ENCODE results near the gene SERINC2. TPM values are rescaled to one million over a fixed set of nuclear protein-coding genes. Genes with fewer than 3 reads are reported as not detected.

SERINC2 gene
- total and polyA plus RNA-seq, 2 of the 8 experiments (the other 6 are each of a cell fraction or from before 2014, with no cell fraction given): 31.4 to 60.0 TPM

- Histone ChIP-seq H3K79me2 (ENCODE audit: control insufficient read depth in 1 of 2, insufficient read depth in 2 of 2, low read length in 2 of 2) (no peaks in the 10 kb centered on the region), H3K23me2 (ENCODE audit: low read depth, low read length) (peaks cover 6% of the 10 kb centered on the region; the same call in 1 of the 2 replicates), H3K9ac (replicated peaks in 1 of 4; ENCODE audit: extremely low read depth in 1 of 4, low read depth in 3 of 4, low read length in 3 of 4) (no peak overlapping the region), H4K20me1 (replicated peaks in 1 of 2; ENCODE audit: control insufficient read depth in 1 of 2, insufficient read depth in 2 of 2, low read length in 2 of 2) (peaks cover 0 to 4% of the 10 kb centered on the region in 2 experiments), H3K79me1 (ENCODE audit: low read depth, low read length) (no peaks in the 10 kb centered on the region; the same call in 1 of the 2 replicates), H2BK20ac (ENCODE audit: low read length) (no peak overlapping the region), H4K5ac (ENCODE audit: insufficient read length, low read depth, low read length) (no peak overlapping the region), H3K18ac (ENCODE audit: extremely low read depth, low read length) (no peak overlapping the region), H2BK12ac (ENCODE audit: low read depth, low read length) (no peak overlapping the region), H2AFZ (ENCODE audit: low read length) (no peak overlapping the region), H3K9me3 (ENCODE audit: insufficient read depth in 2 of 2, low read depth in 1 of 2, low read length in 1 of 2) (no peaks in the 10 kb centered on the region), H2AK5ac (ENCODE audit: low read depth, low read length) (no peak overlapping the region), H3K4me1 (replicated peaks in 1 of 4; ENCODE audit: control insufficient read depth in 3 of 4, insufficient read depth in 4 of 4, low read length in 3 of 4) (peaks cover 0 to 5% (median 3%) of the 10 kb centered on the region in 4 experiments; a peak in 4 of 7 replicates), H3K27ac (ENCODE audit: low read depth, low read length) (no peak overlapping the region), H3K4ac (replicated peaks; ENCODE audit: insufficient read length, low read depth, low read length) (no peak overlapping the region), H4K91ac (replicated peaks; ENCODE audit: insufficient read length, low read length) (no peak overlapping the region), H2BK15ac (ENCODE audit: low read length) (no peak overlapping the region), H3K23ac (ENCODE audit: insufficient read length) (no peak overlapping the region), H3K4me2 (ENCODE audit: insufficient read depth in 1 of 2, low read depth in 2 of 2, low read length in 2 of 2) (no peak overlapping the region), H3K4me3 (ENCODE audit: extremely low read depth in 1 of 4, insufficient read depth in 2 of 4, low read depth in 3 of 4, low read length in 4 of 4) (no peak overlapping the region), H2BK5ac (ENCODE audit: low read depth, low read length) (no peak overlapping the region), H4K8ac (ENCODE audit: extremely low read depth, insufficient read depth, low read length) (no peak overlapping the region), H3K27me3 (replicated peaks in 1 of 4; ENCODE audit: control insufficient read depth in 3 of 4, extremely low read depth in 1 of 4, insufficient read depth in 3 of 4, low read length in 3 of 4) (no peaks in the 10 kb centered on the region), H2BK120ac (replicated peaks; ENCODE audit: low read depth, low read length) (no peak overlapping the region), H3K14ac (ENCODE audit: insufficient read length) (no peak overlapping the region), H3K36me3 (ENCODE audit: control insufficient read depth in 2 of 4, insufficient read depth in 4 of 4, low read length in 3 of 4) (peaks cover 0 to 11% (median 3%) of the 10 kb centered on the region in 4 experiments; a peak in 3 of 8 replicates), H3K56ac (replicated peaks; ENCODE audit: insufficient read length, low read depth, low read length) (no peak overlapping the region)
- DNase-seq (ENCODE audit: low read depth in 1 of 2, low spot score in 2 of 2) (no peak), FAIRE-seq (no peak)
- ChIA-PET POLR2A (ENCODE audit: partially characterized antibody) (interaction anchor here (1.3 to 1.5 kb wide), 3 partner anchors 10 to 19 kb away, joined by 3 to 5 read pairs (median 4); no protein-coding TSS in a partner anchor), CTCF (ENCODE audit: partially characterized antibody) (interaction anchor here (0.8 to 4.5 kb wide), 4 partner anchors 11 to 249 kb away, joined by 3 to 37 read pairs (median 4); no protein-coding TSS in a partner anchor)
- 90% methylated on average over 20 of the region's 20 CpGs; no CpG with 5 or more reads in 1 of the 2 experiments for WGBS, 2 experiments (ENCODE audit: extremely low coverage in 1 of 2, insufficient coverage in 1 of 2, insufficient read length in 1 of 2, insufficient replicate concordance in 2 of 2, low coverage in 1 of 2, low lambda C conversion rate in 2 of 2, missing lambda C conversion rate in 1 of 2)
- TF ChIP-seq NANOG (IDR thresholded peaks at IDR 0.05; ENCODE audit: insufficient read depth, low read depth, low read length, poor library complexity, severe bottlenecking) (no peak), TBP (IDR thresholded peaks at IDR 0.05; ENCODE audit: low read depth, low read length) (no peak), POLR2AphosphoS5 (IDR thresholded peaks at IDR 0.05; ENCODE audit: low read depth, low read length) (no peak), CREB1 (IDR thresholded peaks at IDR 0.05) (no peak), BRCA1 (IDR thresholded peaks at IDR 0.05; ENCODE audit: low read depth, low read length) (no peak), ATF3 (IDR thresholded peaks at IDR 0.05; ENCODE audit: insufficient read depth, low read depth, low read length) (no peak), GTF2F1 (IDR thresholded peaks at IDR 0.05; ENCODE audit: borderline replicate concordance, low read depth, low read length) (no peak), SUZ12 (IDR thresholded peaks at IDR 0.05; ENCODE audit: low read length) (no peak), RFX5 (IDR thresholded peaks at IDR 0.05; ENCODE audit: borderline replicate concordance, low read depth, low read length) (no peak), SIX5 (IDR thresholded peaks at IDR 0.05; ENCODE audit: low read depth, low read length) (no peak), TAF1 (IDR thresholded peaks at IDR 0.05; ENCODE audit: low read depth, low read length) (no peak), HDAC6 (IDR thresholded peaks at IDR 0.05; ENCODE audit: low read depth, low read length) (no peak)
Observed at GRCh38 chr1:31432592-31433395, 19.8 kb downstream of the SERINC2 start.
